CD4-positive, alpha-beta memory T cell (primary cell): ENCODE results near the gene CSTPP1. TPM values are rescaled to one million over a fixed set of nuclear protein-coding genes. Genes with fewer than 3 reads are reported as not detected.
"Not testable (repeated sequence)": the region's sequence is repeated elsewhere in the genome, so short reads cannot be mapped to it uniquely, and the experiment has no call there.

ENCODE experiments used
- CTCF ChIA-PET: fragments of 350-600 bp; sonication (Branson Sonifier 250); formaldehyde crosslinking; loops from one replicate; lab custom pipeline; 2021; ENCODE audit warnings: inconsistent platforms; ENCODE audit not compliant: partially characterized antibody; lab: Charles Lee
- POLR2A ChIA-PET: fragments of 350-600 bp; sonication (Branson Sonifier 250); formaldehyde crosslinking; loops from one replicate; lab custom pipeline; 2021; ENCODE audit not compliant: partially characterized antibody; lab: Charles Lee
- DNase-seq, 5 donors: peaks; one replicate each; pipeline versions ENCODE4 v3.0.0 to v3.0.0-alpha.2; 2020 to 2022; ENCODE audit warnings: mixed read lengths in 1 of 5
- H3K27ac ChIP-seq: one replicate; pipeline ENCODE4 v1.7.0; 2013; ENCODE audit warnings: low read depth, low read length
- H3K27me3 ChIP-seq: 2 replicates; pipeline ENCODE4 v1.7.0; 2013; ENCODE audit warnings: mild to moderate bottlenecking, low read length, moderate library complexity; ENCODE audit not compliant: insufficient read depth
- H3K36me3 ChIP-seq: 2 replicates; pipeline ENCODE4 v1.7.0; 2013; ENCODE audit warnings: mild to moderate bottlenecking, low read length, moderate library complexity; ENCODE audit not compliant: insufficient read depth
- H3K4me1 ChIP-seq: 2 replicates; pipeline ENCODE4 v1.7.0; 2013; ENCODE audit warnings: mild to moderate bottlenecking, low read length, moderate library complexity; ENCODE audit not compliant: insufficient read depth
- H3K4me3 ChIP-seq, 2 donors: one replicate each; pipeline ENCODE4 v1.7.0; 2013; ENCODE audit warnings: low read length in 2 of 2, mild to moderate bottlenecking in 1 of 2
- H3K9me3 ChIP-seq, 2 donors: one replicate each; pipeline ENCODE4 v1.7.0; 2013; ENCODE audit warnings: low read length in 2 of 2, control low read depth in 1 of 2; ENCODE audit not compliant: control insufficient read depth in 1 of 2
- H3K27ac Mint-ChIP-seq, 7 donors: one replicate each; pipeline ENCODE4 v1.8.0; 2020 to 2021; ENCODE audit warnings: mixed read lengths in 7 of 7, mild to moderate bottlenecking in 6 of 7, inconsistent platforms in 3 of 7, moderate library complexity in 3 of 7
- H3K27me3 Mint-ChIP-seq, 2 donors: one replicate each; pipeline ENCODE4 v1.8.0; 2020 to 2021; ENCODE audit warnings: mixed read lengths in 2 of 2
- H3K36me3 Mint-ChIP-seq, 2 donors: one replicate each; pipeline ENCODE4 v1.8.0; 2020 to 2021; ENCODE audit warnings: mixed read lengths in 2 of 2, inconsistent platforms in 1 of 2, mild to moderate bottlenecking in 1 of 2
- H3K4me1 Mint-ChIP-seq, 4 donors: one replicate each; pipeline ENCODE4 v1.8.0; 2020 to 2021; ENCODE audit warnings: mixed read lengths in 4 of 4, mild to moderate bottlenecking in 1 of 4
- H3K4me3 Mint-ChIP-seq, 8 donors: one replicate each; pipeline ENCODE4 v1.8.0; 2020 to 2021; ENCODE audit warnings: mixed read lengths in 8 of 8, mild to moderate bottlenecking in 7 of 8, moderate library complexity in 6 of 8, inconsistent platforms in 3 of 8
- H3K9me3 Mint-ChIP-seq, 8 donors: one replicate each; pipeline ENCODE4 v1.8.0; 2020 to 2021; ENCODE audit warnings: mixed read lengths in 8 of 8, mild to moderate bottlenecking in 5 of 8, inconsistent platforms in 3 of 8, moderate library complexity in 1 of 8
- intact Hi-C: fragments of 100-400 bp; cut with micrococcal nuclease; formaldehyde crosslinking; loops from one replicate; pipeline ENCODE4 v1.15.1; 2023
- polyA plus RNA-seq, 2 donors: library from polyadenylated mRNA; unstranded; fragments of 300-500 nt; fragmentation: Illumina TruSeq; gene quantifications; one replicate each; pipeline ENCODE4 v1.2.3, GENCODE V29; 2021
- total RNA-seq, 2 experiments: library from RNA; stranded (reverse); gene quantifications; one replicate each; pipeline ENCODE4 v1.2.3, GENCODE V29; 2021

Gene CSTPP1
- total and polyA plus RNA-seq, 4 experiments from 2014 or later: 12.4 to 24.3 (median 17.8) TPM

- H3K9me3 ChIP-seq: no peaks in the 10 kb centered on the region
- no peak overlapping the region for H3K27ac ChIP-seq
- H3K4me3 ChIP-seq: no peak overlapping the region
- H3K4me1 Mint-ChIP-seq: no peaks in the 10 kb centered on the region
- ChIA-PET POLR2A (no interaction called here), CTCF (no interaction called here)
- intact Hi-C loops: no loop called here
- no peak for DNase-seq
- H3K9me3 Mint-ChIP-seq: peaks cover 0 to 2% (median 0%) of the 10 kb centered on the region in 8 donors
- no peaks in the 10 kb centered on the region for H3K27me3 ChIP-seq
- H3K4me1 ChIP-seq: no peaks in the 10 kb centered on the region
- H3K4me3 Mint-ChIP-seq: no peak overlapping the region
- no peak overlapping the region for H3K27ac Mint-ChIP-seq
- H3K36me3 ChIP-seq: no peaks in the 10 kb centered on the region
- H3K36me3 Mint-ChIP-seq: peaks cover 0 to 4% of the 10 kb centered on the region in 2 donors
- no peaks in the 10 kb centered on the region for H3K27me3 Mint-ChIP-seq
Measured at GRCh38 chr11:47111318-47111804, 174.8 kb downstream of the CSTPP1 start.

- CTCF ChIA-PET: not testable (repeated sequence)
Measured at GRCh38 chr11:47112941-47113340, 176.4 kb downstream of the CSTPP1 start.

GRCh38 chr11:47118958-47119688 lies 182.6 kb downstream of the CSTPP1 start:
- H3K4me3 ChIP-seq, H3K36me3 ChIP-seq, H3K4me1 ChIP-seq, H3K9me3 Mint-ChIP-seq, intact Hi-C loops, H3K36me3 Mint-ChIP-seq, H3K27me3 Mint-ChIP-seq, H3K27ac ChIP-seq, CTCF ChIA-PET, H3K4me1 Mint-ChIP-seq, H3K27ac Mint-ChIP-seq, H3K9me3 ChIP-seq, H3K27me3 ChIP-seq: not testable (repeated sequence)
- peak overlapping the region in 2 of 8 donors; percentile 21 to 36 for H3K4me3 Mint-ChIP-seq
- DNase-seq: peak; percentile 35 to 59 (median 45)
- POLR2A ChIA-PET: interaction anchor here (0.6 kb wide), 1 partner anchor 195 kb away, joined by 3 read pairs; no protein-coding TSS in a partner anchor

More at GRCh38 chr11:47112941-47113340, 176.4 kb downstream of the CSTPP1 start:
- H3K27ac Mint-ChIP-seq, H3K4me1 ChIP-seq, H3K27me3 ChIP-seq, intact Hi-C loops, H3K27ac ChIP-seq, H3K4me3 Mint-ChIP-seq, POLR2A ChIA-PET, H3K4me3 ChIP-seq, H3K9me3 ChIP-seq, H3K4me1 Mint-ChIP-seq, H3K36me3 ChIP-seq, H3K9me3 Mint-ChIP-seq, H3K36me3 Mint-ChIP-seq, DNase-seq, H3K27me3 Mint-ChIP-seq: not testable (repeated sequence)

DNA sequence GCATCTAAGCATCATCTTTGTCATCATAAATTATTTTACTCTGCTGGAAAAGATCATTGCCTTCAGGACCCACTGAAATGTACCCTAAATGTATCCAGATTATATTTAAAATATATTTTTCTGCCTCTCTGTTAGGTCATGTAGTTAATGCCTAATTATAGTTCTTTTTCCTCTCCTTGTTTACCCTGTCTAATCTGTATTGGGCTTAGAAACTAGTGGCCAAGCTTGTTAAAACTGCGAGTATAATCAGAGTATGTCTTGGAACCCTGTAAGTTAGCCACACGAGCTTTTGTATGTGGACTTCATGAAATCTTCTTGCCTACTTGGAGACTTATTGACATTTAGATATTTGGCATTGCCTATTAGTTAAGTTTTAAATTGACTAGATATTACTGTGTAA lies 184.5 kb downstream of the CSTPP1 start:
- DNase-seq: no peak
- Mint-ChIP-seq H3K36me3 (no peaks in the 10 kb centered on the region), H3K4me3 (no peak overlapping the region), H3K9me3 (no peaks in the 10 kb centered on the region), H3K4me1 (peaks cover 0 to 7% (median 0%) of the 10 kb centered on the region in 4 donors), H3K27me3 (no peaks in the 10 kb centered on the region), H3K27ac (no peak overlapping the region)
- ChIA-PET POLR2A (no interaction called here), CTCF (interaction anchor here (0.9 kb wide), 1 partner anchor 1156 kb away, joined by 3 read pairs; no protein-coding TSS in a partner anchor)
- H3K9me3 ChIP-seq: no peaks in the 10 kb centered on the region
- no peak overlapping the region for H3K4me3 ChIP-seq
- no peak overlapping the region for H3K27ac ChIP-seq
- intact Hi-C loops: no loop called here
- H3K36me3 ChIP-seq: no peaks in the 10 kb centered on the region
- no peaks in the 10 kb centered on the region for H3K27me3 ChIP-seq
- H3K4me1 ChIP-seq: no peaks in the 10 kb centered on the region

GRCh38 chr11:47121731-47122130 lies 185.2 kb downstream of the CSTPP1 start:
- intact Hi-C loops: no loop called here
- ChIA-PET POLR2A (no interaction called here), CTCF (interaction anchor here (0.9 kb wide), 1 partner anchor 1156 kb away, joined by 3 read pairs; no protein-coding TSS in a partner anchor)
- H3K9me3 Mint-ChIP-seq: no peaks in the 10 kb centered on the region
- H3K27me3 ChIP-seq: no peaks in the 10 kb centered on the region
- no peak for DNase-seq
- peaks cover 0 to 7% (median 0%) of the 10 kb centered on the region in 4 donors for H3K4me1 Mint-ChIP-seq
- H3K4me3 ChIP-seq: no peak overlapping the region
- no peaks in the 10 kb centered on the region for H3K36me3 Mint-ChIP-seq
- H3K36me3 ChIP-seq: no peaks in the 10 kb centered on the region
- no peak overlapping the region for H3K4me3 Mint-ChIP-seq
- H3K27me3 Mint-ChIP-seq: no peaks in the 10 kb centered on the region
- H3K4me1 ChIP-seq: no peaks in the 10 kb centered on the region
- no peak overlapping the region for H3K27ac Mint-ChIP-seq
- no peaks in the 10 kb centered on the region for H3K9me3 ChIP-seq
- no peak overlapping the region for H3K27ac ChIP-seq

- H3K36me3 Mint-ChIP-seq: no peaks in the 10 kb centered on the region
- CTCF ChIA-PET: interaction anchor here (0.7 kb wide), 1 partner anchor 30 kb away, joined by 3 read pairs; no protein-coding TSS in a partner anchor
- DNase-seq: no peak
- H3K9me3 Mint-ChIP-seq: no peaks in the 10 kb centered on the region
- Histone ChIP-seq H3K27ac (no peak overlapping the region), H3K4me3 (no peak overlapping the region), H3K27me3 (no peaks in the 10 kb centered on the region), H3K4me1 (no peaks in the 10 kb centered on the region), H3K36me3 (no peaks in the 10 kb centered on the region), H3K9me3 (no peaks in the 10 kb centered on the region)
- intact Hi-C loops: no loop called here
- H3K4me1 Mint-ChIP-seq: peaks cover 0 to 6% (median 0%) of the 10 kb centered on the region in 4 donors
- H3K4me3 Mint-ChIP-seq: no peak overlapping the region
- no peak overlapping the region for H3K27ac Mint-ChIP-seq
- POLR2A ChIA-PET: no interaction called here
- no peaks in the 10 kb centered on the region for H3K27me3 Mint-ChIP-seq
Measured at GRCh38 chr11:47123094-47123493, 186.5 kb downstream of the CSTPP1 start.

DNA sequence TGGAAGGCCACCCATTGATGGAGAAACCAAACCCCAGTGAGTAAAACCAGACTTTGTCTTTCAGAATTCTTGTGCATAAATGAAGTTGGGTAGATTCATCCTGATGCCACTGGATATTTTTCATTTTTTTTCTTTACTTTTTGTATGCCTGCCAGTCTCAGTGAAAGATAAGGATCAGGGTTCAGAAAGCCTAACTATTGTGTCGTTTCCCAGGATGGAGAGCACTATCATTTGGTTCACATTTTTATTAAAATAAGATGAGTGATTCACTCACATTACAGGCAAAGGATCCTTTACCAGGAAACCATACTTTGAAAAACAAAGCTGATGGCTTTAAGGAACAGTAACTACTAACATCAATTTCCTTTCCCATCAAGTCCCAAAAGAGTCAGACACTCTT lies 188.1 kb downstream of the CSTPP1 start:
- Mint-ChIP-seq H3K27me3 (no peaks in the 10 kb centered on the region), H3K36me3 (no peaks in the 10 kb centered on the region), H3K27ac (no peak overlapping the region), H3K9me3 (no peaks in the 10 kb centered on the region), H3K4me3 (no peak overlapping the region), H3K4me1 (no peaks in the 10 kb centered on the region)
- ChIA-PET CTCF (interaction anchor here (1.6 kb wide), 1 partner anchor 28 kb away, joined by 3 read pairs; no protein-coding TSS in a partner anchor), POLR2A (no interaction called here)
- H3K9me3 ChIP-seq: no peaks in the 10 kb centered on the region
- intact Hi-C loops: no loop called here
- no peaks in the 10 kb centered on the region for H3K4me1 ChIP-seq
- H3K4me3 ChIP-seq: no peak overlapping the region
- H3K27me3 ChIP-seq: no peaks in the 10 kb centered on the region
- H3K36me3 ChIP-seq: no peaks in the 10 kb centered on the region
- H3K27ac ChIP-seq: no peak overlapping the region
- DNase-seq: no peak
